VCaP (cell line): Measurements from ENCODE around the gene ZDHHC22.

Experiments used
- H3K27ac ChIP-seq: fragments of 450-650 bp; 2 replicates; pipeline ENCODE4 v1.5.1; 2017
- CTCF ChIP-seq: fragments of 450-650 bp; conservative IDR thresholded peaks from 2 replicates; pipeline ENCODE4 v1.5.1; 2017; ENCODE audit warnings: mild to moderate bottlenecking, moderate library complexity

The ZDHHC22 gene

GRCh38 chr14:77100961-77101360, 40.6 kb downstream of the ZDHHC22 start:
- H3K27ac ChIP-seq, result peak overlapping the region; percentile 97
- TF ChIP-seq CTCF, result no peak

- peak overlapping the region; percentile 97 for H3K27ac ChIP-seq
- TF ChIP-seq CTCF, result no peak
Observed at GRCh38 chr14:77099425-77100167, 42.0 kb downstream of the ZDHHC22 start.

GRCh38 chr14:77098529-77099353, 42.9 kb downstream of the ZDHHC22 start:
- no peak for TF ChIP-seq CTCF
- H3K27ac ChIP-seq, result peak overlapping the region; percentile 97

- peak within 1 kb of the TSS; percentile 97 for H3K27ac ChIP-seq
- no peak for TF ChIP-seq CTCF
Observed at GRCh38 chr14:77097700-77098528, 43.7 kb downstream of the ZDHHC22 start, which contains the start of gene CIPC. TSS of gene CIPC (plus strand) at chr14:77098258. CDS start at chr14:77105709, 7,451 bp downstream.

- H3K27ac ChIP-seq, result peak overlapping the region; percentile 97
- no peak for TF ChIP-seq CTCF
Observed at GRCh38 chr14:77097006-77097699, 44.4 kb downstream of the ZDHHC22 start.

GRCh38 chr14:77094672-77095284, 46.8 kb downstream of the ZDHHC22 start:
- peak; percentile 82 for TF ChIP-seq CTCF

More at GRCh38 chr14:77094672-77095284, 46.8 kb downstream of the ZDHHC22 start:
- H3K27ac ChIP-seq, result no peak overlapping the region
